Neural progenitor cell (in vitro differentiated cells): ENCODE results near the gene RRM2. TPM values are rescaled to one million over a fixed set of nuclear protein-coding genes. Genes with fewer than 3 reads are reported as not detected.
A peak's percentile ranks its signal among the peaks of the same experiment; 100 is the strongest.

Experiments used
- DNase-seq: peaks from one replicate; pipeline ENCODE4 v3.0.0-alpha.2; 2016; ENCODE audit warnings: low spot score
- H2AFZ ChIP-seq: fragments of 200-600 bp; sonication (generic); replicated peaks from 2 replicates; pipeline ENCODE4 v1.6.1; 2016; ENCODE audit warnings: antibody characterized with exemption
- H3F3A ChIP-seq: fragments of 200-600 bp; sonication (generic); 2 replicates; pipeline ENCODE4 v1.6.1; 2016; ENCODE audit warnings: antibody characterized with exemption, low read depth
- H3K27ac ChIP-seq: fragments of 200-600 bp; sonication (generic); 2 replicates; pipeline ENCODE4 v1.5.1; 2016; ENCODE audit warnings: mild to moderate bottlenecking
- H3K27me3 ChIP-seq: fragments of 200-600 bp; sonication (generic); 2 replicates; pipeline ENCODE4 v1.6.1; 2016; ENCODE audit warnings: mild to moderate bottlenecking, moderate library complexity
- H3K36me3 ChIP-seq: fragments of 200-600 bp; sonication (generic); 2 replicates; pipeline ENCODE4 v1.5.1; 2016
- H3K4me1 ChIP-seq: fragments of 200-600 bp; sonication (generic); 2 replicates; pipeline ENCODE4 v1.6.1; 2016; ENCODE audit warnings: mixed run types
- H3K4me2 ChIP-seq: fragments of 200-600 bp; sonication (generic); 2 replicates; pipeline ENCODE4 v1.6.1; 2016
- H3K4me3 ChIP-seq: fragments of 200-600 bp; sonication (generic); 2 replicates; pipeline ENCODE4 v1.5.1; 2016
- H3K79me2 ChIP-seq: fragments of 200-600 bp; sonication (generic); 2 replicates; pipeline ENCODE4 v1.6.1; 2016; ENCODE audit warnings: low read depth
- H3K9ac ChIP-seq: fragments of 200-600 bp; sonication (generic); 2 replicates; pipeline ENCODE4 v1.6.1; 2016
- H3K9me3 ChIP-seq: fragments of 200-600 bp; sonication (generic); 2 replicates; pipeline ENCODE4 v1.5.1; 2016; ENCODE audit warnings: low read depth
- H4K20me1 ChIP-seq: fragments of 200-600 bp; sonication (generic); 2 replicates; pipeline ENCODE4 v1.6.1; 2016; ENCODE audit warnings: low read depth
- H3K27ac Mint-ChIP-seq: 3 replicates; pipeline ENCODE4 v1.8.0; 2021; ENCODE audit warnings: mixed read lengths
- H3K27me3 Mint-ChIP-seq: 2 replicates; pipeline ENCODE4 v1.8.0; 2022; ENCODE audit warnings: low read depth, mild to moderate bottlenecking, inconsistent platforms, moderate library complexity, mixed read lengths; ENCODE audit not compliant: insufficient read depth
- H3K36me3 Mint-ChIP-seq: 3 replicates; pipeline ENCODE4 v1.8.0; 2021; ENCODE audit warnings: mixed read lengths
- H3K4me1 Mint-ChIP-seq: 3 replicates; pipeline ENCODE4 v1.8.0; 2021; ENCODE audit warnings: mixed read lengths
- H3K4me3 Mint-ChIP-seq: 3 replicates; pipeline ENCODE4 v1.8.0; 2021; ENCODE audit warnings: mild to moderate bottlenecking, moderate library complexity, mixed read lengths
- H3K9me3 Mint-ChIP-seq: 3 replicates; pipeline ENCODE4 v1.8.0; 2020; ENCODE audit warnings: mixed read lengths
- CTCF ChIP-seq: fragments of 200-600 bp; sonication (generic); IDR thresholded peaks from 2 replicates; pipeline ENCODE4 v1.5.1; 2017; ENCODE audit warnings: antibody characterized with exemption, mild to moderate bottlenecking
- EZH2 ChIP-seq: fragments of 200-600 bp; sonication (generic); IDR thresholded peaks from 2 replicates; pipeline ENCODE4 v1.6.1; 2017; ENCODE audit warnings: antibody characterized with exemption, mild to moderate bottlenecking, moderate library complexity
- EZH2phosphoT487 ChIP-seq: fragments of 200-600 bp; sonication (generic); IDR thresholded peaks from 2 replicates; pipeline ENCODE4 v1.6.1; 2017; ENCODE audit warnings: antibody characterized with exemption
- total RNA-seq: library from RNA; depleted of rRNA; stranded (reverse); fragments of >200 nt; gene quantifications from 2 replicates; pipeline ENCODE4 v1.2.3, GENCODE V29; 2015; ENCODE audit warnings: low replicate concordance

The RRM2 gene
- 62.1 and 66.0 TPM in 2 replicates for total RNA-seq

- peak; percentile 98 for DNase-seq
- H3K4me1 Mint-ChIP-seq = peaks cover 40% of the 10 kb centered on the region
- Histone ChIP-seq H3K4me1 (peaks cover 17% of the 10 kb centered on the region), H2AFZ (peak within 1 kb of the TSS; percentile 85), H3K9me3 (no peaks in the 10 kb centered on the region), H3K27me3 (peaks cover 8% of the 10 kb centered on the region), H3K9ac (peak within 1 kb of the TSS; percentile 67), H3K4me3 (peak within 1 kb of the TSS; percentile 87), H3K4me2 (peak within 1 kb of the TSS; percentile 95), H3F3A (peaks cover 27% of the 10 kb centered on the region), H3K36me3 (peaks cover 21% of the 10 kb centered on the region), H3K79me2 (peaks cover 60% of the 10 kb centered on the region), H4K20me1 (peaks cover 45% of the 10 kb centered on the region), H3K27ac (peak within 1 kb of the TSS; percentile 30)
- peaks cover 20% of the 10 kb centered on the region for H3K36me3 Mint-ChIP-seq
- peak within 1 kb of the TSS; percentile 97 for H3K4me3 Mint-ChIP-seq
- H3K9me3 Mint-ChIP-seq = no peaks in the 10 kb centered on the region
- H3K27me3 Mint-ChIP-seq = peaks cover 5% of the 10 kb centered on the region
- peak within 1 kb of the TSS; percentile 75 for H3K27ac Mint-ChIP-seq
- TF ChIP-seq EZH2phosphoT487 = no peak
- no peak for TF ChIP-seq CTCF
- TF ChIP-seq EZH2 = no peak
These were observed at the start of gene RRM2 for GRCh38 chr2:10122500-10123280. Gene RRM2 (plus strand): TSS chr2:10122739. CDS start chr2:10122799, 60 bp downstream.

- H3K27me3 ChIP-seq = peaks cover 57% of the 10 kb centered on the region
- no peaks in the 10 kb centered on the region for H3K36me3 Mint-ChIP-seq
- peaks cover 6% of the 10 kb centered on the region for H3K4me1 ChIP-seq
These were observed 48.8 kb upstream of the RRM2 start for GRCh38 chr2:10073706-10074105.

GRCh38 chr2:10075101-10075500, 47.4 kb upstream of the RRM2 start:
- no peak overlapping the region for H3K4me2 ChIP-seq
- Mint-ChIP-seq H3K27me3 (peaks cover 48% of the 10 kb centered on the region), H3K9me3 (no peaks in the 10 kb centered on the region), H3K4me3 (no peak overlapping the region), H3K27ac (no peak overlapping the region), H3K4me1 (peaks cover 22% of the 10 kb centered on the region), H3K36me3 (no peaks in the 10 kb centered on the region)
- no peak overlapping the region for H2AFZ ChIP-seq
- no peaks in the 10 kb centered on the region for H3K36me3 ChIP-seq
- H3K27me3 ChIP-seq = peaks cover 71% of the 10 kb centered on the region
- no peak for DNase-seq
- H3K4me3 ChIP-seq = no peak overlapping the region
- H3K79me2 ChIP-seq = no peaks in the 10 kb centered on the region
- TF ChIP-seq EZH2phosphoT487 = no peak
- no peak for TF ChIP-seq CTCF
- TF ChIP-seq EZH2 = no peak
- peaks cover 6% of the 10 kb centered on the region for H3K4me1 ChIP-seq
- H3K9ac ChIP-seq = no peak overlapping the region
- H3K9me3 ChIP-seq = no peaks in the 10 kb centered on the region
- H3F3A ChIP-seq = peaks cover 13% of the 10 kb centered on the region
- no peak overlapping the region for H3K27ac ChIP-seq
- H4K20me1 ChIP-seq = no peaks in the 10 kb centered on the region

More at GRCh38 chr2:10073706-10074105, 48.8 kb upstream of the RRM2 start:
- DNase-seq = no peak
- H3K79me2 ChIP-seq = no peaks in the 10 kb centered on the region
- H3K4me3 ChIP-seq = no peak overlapping the region
- H3K27ac ChIP-seq = no peak overlapping the region
- H3K27me3 Mint-ChIP-seq = peaks cover 42% of the 10 kb centered on the region
- H2AFZ ChIP-seq = no peak overlapping the region
- H3K4me2 ChIP-seq = no peak overlapping the region
- peaks cover 2% of the 10 kb centered on the region for H3F3A ChIP-seq
- no peaks in the 10 kb centered on the region for H3K9me3 ChIP-seq
- no peak for TF ChIP-seq EZH2phosphoT487
- no peak for TF ChIP-seq EZH2
- no peak for TF ChIP-seq CTCF
- H3K4me1 Mint-ChIP-seq = peaks cover 19% of the 10 kb centered on the region
- H3K36me3 ChIP-seq = no peaks in the 10 kb centered on the region
- no peak overlapping the region for H3K9ac ChIP-seq
- no peak overlapping the region for H3K4me3 Mint-ChIP-seq
- no peaks in the 10 kb centered on the region for H4K20me1 ChIP-seq
- no peak overlapping the region for H3K27ac Mint-ChIP-seq
- no peaks in the 10 kb centered on the region for H3K9me3 Mint-ChIP-seq
